T-cell (primary cell): ENCODE results near the gene KCNE4. TPM values are rescaled to one million over a fixed set of nuclear protein-coding genes. Genes with fewer than 3 reads are reported as not detected.

Source experiments
- ATAC-seq, 4 experiments: fragments of 200-7000 bp in 3 of 4; fragments of 150-1000 bp in 1 of 4; cut with Tn5 transposase; replicated peaks in 1 of 4; 1 replicate in 3 of 4; 2 replicates in 1 of 4; pipeline ENCODE4 v1.10.0; 2021; ENCODE audit warnings: moderate library complexity in 3 of 4, mild to moderate bottlenecking in 2 of 4, moderate number of reproducible peaks in 1 of 4
- CTCF ChIA-PET, 2 donors: fragments of 300-600 bp; sonication (Branson Sonifier 250); formaldehyde crosslinking; loops; one replicate each; lab custom pipeline; 2022; ENCODE audit warnings: antibody characterized with exemption in 2 of 2; lab: Charles Lee
- POLR2A ChIA-PET, 2 donors: fragments of 300-600 bp; sonication (Branson Sonifier 250); formaldehyde crosslinking; loops; one replicate each; lab custom pipeline; 2022; ENCODE audit warnings: antibody characterized with exemption in 2 of 2; lab: Charles Lee
- DNase-seq, 35 experiments: peaks; one replicate each; pipeline versions ENCODE4 v3.0.0 to v3.0.0-alpha.2; 2013 to 2023
- H3K27ac ChIP-seq: one replicate; pipeline ENCODE4 v1.5.1; 2013; ENCODE audit warnings: low read length
- H3K27me3 ChIP-seq, 2 experiments: replicated peaks in 1 of 2; 1 replicate in 1 of 2; 2 replicates in 1 of 2; pipeline versions ENCODE4 v1.6.1 to v1.7.0; 2013; ENCODE audit warnings: low read length in 1 of 2, mixed read lengths in 1 of 2; ENCODE audit not compliant: control insufficient read depth in 2 of 2, insufficient read depth in 2 of 2; ENCODE audit errors: extremely low read depth in 1 of 2
- H3K36me3 ChIP-seq, 2 donors: 1 replicate in 1 of 2; 2 replicates in 1 of 2; pipeline versions ENCODE4 v1.6.1 to v1.7.0; 2013; ENCODE audit warnings: low read length in 1 of 2; ENCODE audit not compliant: control insufficient read depth in 2 of 2, insufficient read depth in 1 of 2; ENCODE audit errors: extremely low read depth in 1 of 2
- H3K4me1 ChIP-seq, 2 experiments: 1 replicate in 1 of 2; 2 replicates in 1 of 2; pipeline versions ENCODE4 v1.6.1 to v1.7.0; 2013; ENCODE audit warnings: low read length in 2 of 2, mixed read lengths in 1 of 2; ENCODE audit not compliant: insufficient read depth in 2 of 2, control insufficient read depth in 1 of 2; ENCODE audit errors: extremely low read depth in 1 of 2
- H3K4me3 ChIP-seq, 2 donors: 1 replicate in 1 of 2; 2 replicates in 1 of 2; pipeline versions ENCODE4 v1.5.1 to v1.7.0; 2013; ENCODE audit warnings: mild to moderate bottlenecking in 2 of 2, low read length in 1 of 2, moderate library complexity in 1 of 2; ENCODE audit not compliant: control insufficient read depth in 1 of 2; ENCODE audit errors: extremely low read depth in 1 of 2
- H3K9me3 ChIP-seq: 2 replicates; pipeline ENCODE4 v1.7.0; 2013
- H3K27ac Mint-ChIP-seq, 2 donors: one replicate each; pipeline ENCODE4 v1.8.0; 2020 to 2021; ENCODE audit warnings: mild to moderate bottlenecking in 2 of 2, mixed read lengths in 2 of 2
- H3K27me3 Mint-ChIP-seq, 2 donors: one replicate each; pipeline ENCODE4 v1.8.0; 2021 to 2022; ENCODE audit warnings: mixed read lengths in 2 of 2
- H3K36me3 Mint-ChIP-seq: one replicate; pipeline ENCODE4 v1.8.0; 2021; ENCODE audit warnings: mixed read lengths
- H3K4me1 Mint-ChIP-seq, 3 donors: one replicate each; pipeline ENCODE4 v1.8.0; 2020 to 2022; ENCODE audit warnings: mixed read lengths in 3 of 3, mild to moderate bottlenecking in 1 of 3
- H3K4me3 Mint-ChIP-seq, 3 donors: one replicate each; pipeline ENCODE4 v1.8.0; 2020 to 2022; ENCODE audit warnings: mild to moderate bottlenecking in 3 of 3, mixed read lengths in 3 of 3, moderate library complexity in 3 of 3
- H3K9me3 Mint-ChIP-seq, 3 donors: one replicate each; pipeline ENCODE4 v1.8.0; 2020 to 2022; ENCODE audit warnings: mixed read lengths in 3 of 3
- WGBS: methylation state at CpG from one replicate; pipeline ENCODE4 v1.1.5; 2013; ENCODE audit warnings: missing lambda C conversion rate; ENCODE audit not compliant: insufficient coverage; 5-methylcytosine and 5-hydroxymethylcytosine counted together
- total RNA-seq, 35 experiments: library from RNA in 6 of 35; stranded (reverse) in 6 of 35; fragments of 120-200 nt in 1 of 35; gene quantifications; one replicate each; pipeline versions ENCODE4 v1.2.1 to v1.2.4 and lab custom pipeline; 2013 to 2026

The KCNE4 gene
- total RNA-seq, 5 donors from 2014 or later (not counting 1 experiment from before 2014, with no cell fraction given): not detected

DNA sequence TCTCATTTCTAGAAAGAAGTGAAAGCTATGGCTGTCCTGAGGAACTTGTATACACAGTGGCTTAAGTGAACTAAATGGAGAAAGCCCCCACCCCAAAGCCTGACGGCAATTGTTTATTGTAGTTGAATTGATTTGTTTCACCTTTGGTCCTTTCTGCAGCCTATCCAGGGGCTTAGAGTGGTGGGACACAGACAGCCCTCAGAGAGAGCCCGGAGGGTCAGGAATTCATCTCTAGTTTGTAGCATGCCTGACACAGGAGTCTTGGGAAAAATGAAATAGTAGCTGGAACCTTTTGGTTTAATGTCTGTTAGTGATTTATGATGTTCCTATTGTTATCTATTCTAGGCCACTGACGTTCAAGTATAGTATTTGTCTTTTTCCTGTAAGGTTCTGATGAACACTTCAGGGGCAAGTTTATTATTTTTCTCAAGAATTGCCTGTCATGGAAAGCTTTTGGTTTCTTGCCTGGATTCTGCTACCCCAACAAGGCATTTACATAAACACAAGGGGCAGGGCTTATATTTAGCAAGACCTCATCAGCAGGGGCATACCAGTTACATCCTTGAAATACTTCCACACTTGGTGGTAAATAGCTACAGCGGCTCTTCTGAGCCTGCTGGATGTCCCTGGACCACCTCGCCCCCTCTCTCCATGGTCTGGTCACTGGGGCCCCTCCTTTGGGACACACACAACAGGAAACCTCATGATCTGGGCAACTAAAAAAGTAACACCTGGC lies 44.4 kb downstream of the KCNE4 start:
- no peak overlapping the region for H3K4me3 Mint-ChIP-seq
- no peaks in the 10 kb centered on the region for H3K36me3 ChIP-seq
- H3K27ac Mint-ChIP-seq: no peak overlapping the region
- H3K4me3 ChIP-seq: no peak overlapping the region
- DNase-seq (no peak), ATAC-seq (no peak)
- H3K4me1 ChIP-seq: no peaks in the 10 kb centered on the region
- H3K9me3 Mint-ChIP-seq: no peaks in the 10 kb centered on the region
- WGBS: 72% methylated on average over 5 of the region's 5 CpGs
- POLR2A ChIA-PET: no interaction called here
- no peak overlapping the region for H3K27ac ChIP-seq
- H3K9me3 ChIP-seq: no peaks in the 10 kb centered on the region
- no peaks in the 10 kb centered on the region for H3K36me3 Mint-ChIP-seq
- peaks cover 0 to 3% of the 10 kb centered on the region in 2 donors for H3K27me3 Mint-ChIP-seq
- H3K27me3 ChIP-seq: peaks cover 0 to 2% of the 10 kb centered on the region in 2 experiments
- CTCF ChIA-PET: interaction anchor here in 1 of 2 donors (0.6 kb wide), 1 partner anchor 125 kb away, joined by 3 read pairs; no protein-coding TSS in a partner anchor
- H3K4me1 Mint-ChIP-seq: no peaks in the 10 kb centered on the region

DNA sequence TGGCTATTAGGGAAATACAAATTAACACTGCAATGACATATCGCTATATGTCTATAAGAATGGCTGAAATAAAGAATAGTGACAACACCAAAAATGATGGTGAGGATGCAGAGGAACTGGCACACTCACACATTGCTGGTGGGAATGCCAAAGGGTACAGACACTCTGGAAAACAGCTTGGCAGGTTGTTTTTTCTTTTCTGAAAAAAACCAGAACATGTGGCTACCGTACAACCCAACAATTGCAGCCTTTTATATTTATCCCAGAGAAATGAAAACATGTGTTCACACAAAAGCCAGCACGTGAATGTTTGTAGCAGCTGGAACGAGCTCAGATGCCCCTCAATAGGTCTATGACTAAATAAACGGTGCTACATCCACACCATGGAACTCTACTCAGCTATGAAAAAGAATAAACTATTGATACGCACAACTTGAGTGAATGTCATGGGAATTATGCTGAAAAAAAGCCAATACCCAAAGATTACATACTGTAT lies 45.9 kb downstream of the KCNE4 start:
- no peak for DNase-seq
- peaks cover 0 to 2% of the 10 kb centered on the region in 2 experiments for H3K27me3 ChIP-seq
- CTCF ChIA-PET: no interaction called here

DNA sequence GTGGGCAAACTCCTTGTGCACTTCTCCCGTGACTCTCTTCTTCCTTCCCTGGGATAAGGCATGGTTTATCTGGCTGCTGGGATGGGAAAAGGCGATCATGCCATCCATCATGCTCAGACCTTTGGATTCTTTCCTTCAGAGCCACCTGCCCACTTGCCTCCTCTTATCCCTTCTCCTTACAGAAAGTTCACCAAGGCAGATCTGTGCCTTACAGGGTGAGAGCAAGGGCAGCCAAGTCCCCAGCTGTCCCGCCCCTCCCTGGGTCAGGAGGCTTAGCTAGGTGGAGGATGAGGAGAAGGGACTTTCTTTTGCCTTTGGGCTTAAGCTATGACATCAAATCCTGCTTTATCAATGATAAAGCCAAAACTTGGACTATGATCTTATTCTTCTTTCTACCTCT lies 47.6 kb downstream of the KCNE4 start:
- no peaks in the 10 kb centered on the region for H3K9me3 Mint-ChIP-seq
- H3K4me3 ChIP-seq: no peak overlapping the region
- no peaks in the 10 kb centered on the region for H3K36me3 Mint-ChIP-seq
- whole genome bisulfite sequencing: no CpG with 5 or more reads among the region's 3 CpGs
- H3K27ac ChIP-seq: no peak overlapping the region
- no peaks in the 10 kb centered on the region for H3K4me1 Mint-ChIP-seq
- no peaks in the 10 kb centered on the region for H3K4me1 ChIP-seq
- H3K27me3 ChIP-seq: peaks cover 0 to 2% of the 10 kb centered on the region in 2 experiments
- H3K36me3 ChIP-seq: no peaks in the 10 kb centered on the region
- ChIA-PET CTCF (no interaction called here), POLR2A (no interaction called here)
- H3K9me3 ChIP-seq: no peaks in the 10 kb centered on the region
- peaks cover 0 to 8% of the 10 kb centered on the region in 2 donors for H3K27me3 Mint-ChIP-seq
- no peak overlapping the region for H3K4me3 Mint-ChIP-seq
- H3K27ac Mint-ChIP-seq: no peak overlapping the region
- no peak for DNase-seq
- no peak for ATAC-seq

More for the DNA sequence above, 45.9 kb downstream of the KCNE4 start:
- Histone ChIP-seq H3K36me3 (no peaks in the 10 kb centered on the region), H3K4me3 (no peak overlapping the region), H3K27ac (no peak overlapping the region), H3K4me1 (no peaks in the 10 kb centered on the region), H3K9me3 (no peaks in the 10 kb centered on the region)
- POLR2A ChIA-PET: interaction anchor here in 1 of 2 donors (0.5 kb wide), 1 partner anchor 1451 kb away, joined by 7 read pairs; no protein-coding TSS in a partner anchor
- no CpG with 5 or more reads among the region's 6 CpGs for WGBS
- H3K4me1 Mint-ChIP-seq: no peaks in the 10 kb centered on the region
- no peak overlapping the region for H3K27ac Mint-ChIP-seq
- H3K27me3 Mint-ChIP-seq: peaks cover 0 to 3% of the 10 kb centered on the region in 2 donors
- no peak for ATAC-seq
- H3K4me3 Mint-ChIP-seq: no peak overlapping the region
- H3K36me3 Mint-ChIP-seq: no peaks in the 10 kb centered on the region
- no peaks in the 10 kb centered on the region for H3K9me3 Mint-ChIP-seq

DNA sequence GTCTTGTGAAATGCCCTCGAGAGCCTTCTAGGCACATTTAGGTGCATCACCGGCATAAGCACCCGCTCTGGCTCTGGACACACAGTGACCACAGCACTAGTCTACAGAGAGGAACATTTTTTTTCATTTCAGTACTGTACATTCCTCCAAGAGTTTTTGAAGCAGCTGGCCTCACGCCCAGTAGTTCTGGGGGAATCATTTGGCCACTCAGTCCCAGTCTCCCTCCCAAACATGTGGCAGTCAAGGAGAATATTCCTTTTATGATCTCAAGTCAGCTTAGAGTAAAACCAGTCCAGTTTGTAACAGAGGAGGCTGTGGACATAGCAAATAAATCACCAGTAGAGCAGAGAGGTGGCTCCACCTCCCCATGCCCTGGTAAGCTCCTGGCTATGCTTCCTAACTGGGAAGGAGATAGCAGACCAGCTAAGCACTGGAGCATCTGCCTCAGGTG lies 48.1 kb downstream of the KCNE4 start:
- Histone ChIP-seq H3K27ac (no peak overlapping the region), H3K36me3 (no peaks in the 10 kb centered on the region), H3K4me3 (no peak overlapping the region), H3K9me3 (no peaks in the 10 kb centered on the region), H3K4me1 (no peaks in the 10 kb centered on the region), H3K27me3 (peaks cover 0 to 2% of the 10 kb centered on the region in 2 experiments)
- ChIA-PET CTCF (interaction anchor here in 1 of 2 donors (0.6 kb wide), 1 partner anchor 241 kb away, joined by 5 read pairs; no protein-coding TSS in a partner anchor), POLR2A (no interaction called here)
- H3K36me3 Mint-ChIP-seq: no peaks in the 10 kb centered on the region
- H3K9me3 Mint-ChIP-seq: no peaks in the 10 kb centered on the region
- DNase-seq: no peak
- peaks cover 0 to 8% of the 10 kb centered on the region in 2 donors for H3K27me3 Mint-ChIP-seq
- no peaks in the 10 kb centered on the region for H3K4me1 Mint-ChIP-seq
- no peak for ATAC-seq
- H3K27ac Mint-ChIP-seq: no peak overlapping the region
- 40% methylated on average over 2 of the region's 4 CpGs for WGBS
- H3K4me3 Mint-ChIP-seq: no peak overlapping the region

DNA sequence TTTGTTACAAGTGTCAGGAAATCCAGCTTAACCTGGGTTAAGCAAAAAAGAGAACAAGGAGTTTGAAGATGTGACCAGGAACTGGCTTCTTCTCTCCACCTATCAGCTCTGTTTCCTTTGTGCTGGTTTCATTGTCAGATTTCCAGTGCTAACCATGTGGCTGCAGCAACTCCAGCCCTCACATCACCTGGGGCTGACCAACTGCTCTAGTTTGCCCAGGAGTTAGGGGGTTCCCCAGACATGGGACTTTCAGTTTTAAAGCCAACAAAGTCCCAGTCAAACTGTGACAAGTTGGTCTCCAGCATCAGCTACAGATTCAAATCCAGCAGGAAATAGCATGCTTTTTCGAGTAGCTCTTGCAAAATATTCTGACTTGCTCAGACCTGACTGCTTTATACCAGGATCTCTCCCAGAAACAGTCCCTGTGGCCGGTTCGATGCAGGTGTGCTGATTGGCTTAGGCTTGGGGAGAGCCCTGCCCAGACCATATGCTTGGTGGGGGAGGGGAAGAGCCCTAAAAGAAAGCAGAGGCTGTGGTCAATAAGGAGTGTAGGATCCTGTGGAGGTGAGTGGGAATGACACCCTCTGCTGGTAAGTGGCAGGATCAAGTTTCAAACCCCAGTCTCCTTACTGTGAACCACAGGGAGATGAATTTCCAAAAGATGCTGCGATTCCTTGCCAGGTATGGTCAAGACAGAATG lies 49.5 kb downstream of the KCNE4 start:
- H3K36me3 Mint-ChIP-seq: no peaks in the 10 kb centered on the region
- no peak overlapping the region for H3K27ac ChIP-seq
- peaks cover 0 to 8% of the 10 kb centered on the region in 2 donors for H3K27me3 Mint-ChIP-seq
- H3K9me3 ChIP-seq: no peaks in the 10 kb centered on the region
- ATAC-seq: no peak
- H3K9me3 Mint-ChIP-seq: no peaks in the 10 kb centered on the region
- no peak overlapping the region for H3K4me3 Mint-ChIP-seq
- no peak overlapping the region for H3K27ac Mint-ChIP-seq
- ChIA-PET CTCF (no interaction called here), POLR2A (interaction anchor here in 1 of 2 donors (0.6 kb wide), 1 partner anchor 121 kb away, joined by 4 read pairs; no protein-coding TSS in a partner anchor)
- DNase-seq: no peak
- whole genome bisulfite sequencing: 61% methylated on average over 2 of the region's 4 CpGs
- no peaks in the 10 kb centered on the region for H3K36me3 ChIP-seq
- no peaks in the 10 kb centered on the region for H3K4me1 Mint-ChIP-seq
- no peaks in the 10 kb centered on the region for H3K27me3 ChIP-seq
- no peaks in the 10 kb centered on the region for H3K4me1 ChIP-seq
- H3K4me3 ChIP-seq: no peak overlapping the region

DNA sequence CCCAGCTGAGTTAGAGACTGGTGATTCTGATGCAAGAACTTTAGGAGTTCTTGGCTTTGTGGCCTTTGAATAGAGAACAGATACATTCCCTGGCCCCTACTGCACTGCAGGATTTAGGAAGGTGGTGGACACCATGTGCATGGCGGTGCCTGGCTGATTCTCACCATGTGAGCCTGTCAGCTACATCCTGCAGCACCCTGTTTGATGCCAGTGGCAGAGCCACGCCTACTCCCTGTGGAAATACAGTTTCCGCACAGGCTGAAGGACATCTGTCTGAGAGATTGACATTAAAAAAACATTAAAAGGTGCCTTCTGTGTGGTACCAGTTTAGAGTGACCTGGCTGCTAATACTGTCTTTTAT lies 50.0 kb downstream of the KCNE4 start:
- H3K4me3 ChIP-seq: no peak overlapping the region
- Mint-ChIP-seq H3K4me1 (no peaks in the 10 kb centered on the region), H3K27ac (no peak overlapping the region), H3K27me3 (peaks cover 0 to 8% of the 10 kb centered on the region in 2 donors), H3K4me3 (no peak overlapping the region), H3K36me3 (no peaks in the 10 kb centered on the region), H3K9me3 (no peaks in the 10 kb centered on the region)
- ChIA-PET POLR2A (interaction anchor here in 1 of 2 donors (0.6 kb wide), 1 partner anchor 121 kb away, joined by 4 read pairs; no protein-coding TSS in a partner anchor), CTCF (no interaction called here)
- DNase-seq (no peak), ATAC-seq (no peak)
- no peaks in the 10 kb centered on the region for H3K27me3 ChIP-seq
- 79% methylated on average over 2 of the region's 3 CpGs for WGBS
- H3K27ac ChIP-seq: no peak overlapping the region
- H3K4me1 ChIP-seq: no peaks in the 10 kb centered on the region
- H3K36me3 ChIP-seq: no peaks in the 10 kb centered on the region
- H3K9me3 ChIP-seq: no peaks in the 10 kb centered on the region
